ENCODE data around the gene NDST4.

- TF ChIP-seq SUZ12 (IDR thresholded peaks at IDR 0.05; ENCODE audit: extremely low read depth, insufficient read depth, insufficient read length) (no peak), ZNF274 (IDR thresholded peaks at IDR 0.05; ENCODE audit: low read depth, low read length) (no peak), YY1 (IDR thresholded peaks at IDR 0.05; ENCODE audit: insufficient read depth, insufficient read length) (no peak)
Observed at GRCh38 chr4:115158296-115158695, 44.9 kb upstream of the NDST4 start.
